Fibroblast of skin of abdomen (primary cell): ENCODE measurements around the gene TP73.

ENCODE experiments used
- DNase-seq: peaks from one replicate; pipeline ENCODE4 v3.0.0-alpha.2; 2013

Gene TP73

DNA sequence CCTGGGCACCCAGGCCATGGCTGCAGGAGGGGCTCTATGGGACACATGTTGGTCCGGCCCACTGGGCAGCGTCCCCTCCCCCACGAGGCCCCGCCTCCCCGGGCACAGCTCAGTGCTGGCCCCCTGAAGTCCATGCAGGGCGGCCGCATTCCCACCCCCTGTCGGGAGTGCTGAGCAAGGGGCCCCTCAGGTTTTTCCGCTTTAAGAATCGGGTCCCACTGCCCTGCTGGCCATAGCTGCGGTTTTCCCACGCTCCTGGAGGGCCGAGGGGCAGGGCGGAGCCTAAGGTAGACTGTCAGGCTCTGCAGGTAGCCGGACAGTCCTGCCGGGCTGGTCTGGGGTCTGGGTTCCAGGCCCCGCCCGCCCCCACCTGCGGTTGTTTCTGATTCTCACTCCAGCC lies 56.5 kb downstream of the TP73 start:
- no peak for DNase-seq

DNA sequence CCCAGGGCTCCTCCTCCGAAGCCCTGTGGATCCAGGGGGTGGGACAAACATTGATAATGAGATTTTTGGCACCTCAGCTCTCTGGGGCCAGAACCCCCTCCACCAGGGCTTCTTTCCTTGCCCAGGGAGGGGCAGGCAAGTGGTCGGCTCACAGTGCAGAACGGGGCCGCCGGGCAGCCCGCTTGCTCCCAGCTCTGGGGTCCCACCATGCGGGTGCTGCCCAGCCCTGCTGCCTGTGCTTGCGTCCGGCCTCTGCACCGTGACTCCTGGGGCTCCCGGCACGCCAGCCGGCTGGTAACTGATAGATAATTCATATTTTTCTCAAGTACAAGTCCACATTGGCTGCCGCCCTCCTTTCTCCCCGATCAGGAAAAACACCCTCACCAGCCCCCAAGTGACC lies 57.9 kb downstream of the TP73 start:
- DNase-seq = no peak

DNA sequence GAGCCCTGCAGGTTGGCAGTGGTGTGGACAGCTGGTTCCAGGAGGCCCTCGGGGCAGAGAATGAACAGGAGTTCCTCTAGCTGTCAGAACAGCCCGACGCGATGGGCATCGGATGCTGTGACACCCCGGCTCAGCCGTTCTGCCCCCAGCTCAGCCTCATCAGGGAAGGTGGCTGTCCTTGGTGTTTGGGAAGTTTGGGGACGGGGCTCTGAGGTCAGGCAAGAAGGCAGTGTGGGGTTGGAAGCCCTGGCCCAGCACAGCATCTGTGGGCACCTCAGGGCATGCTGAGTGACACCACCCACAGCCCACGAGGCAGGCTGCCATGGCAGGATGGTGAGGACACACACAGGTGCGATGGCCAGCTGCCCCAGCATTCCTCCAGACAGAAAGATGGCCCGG lies 59.1 kb downstream of the TP73 start:
- DNase-seq = no peak

DNA sequence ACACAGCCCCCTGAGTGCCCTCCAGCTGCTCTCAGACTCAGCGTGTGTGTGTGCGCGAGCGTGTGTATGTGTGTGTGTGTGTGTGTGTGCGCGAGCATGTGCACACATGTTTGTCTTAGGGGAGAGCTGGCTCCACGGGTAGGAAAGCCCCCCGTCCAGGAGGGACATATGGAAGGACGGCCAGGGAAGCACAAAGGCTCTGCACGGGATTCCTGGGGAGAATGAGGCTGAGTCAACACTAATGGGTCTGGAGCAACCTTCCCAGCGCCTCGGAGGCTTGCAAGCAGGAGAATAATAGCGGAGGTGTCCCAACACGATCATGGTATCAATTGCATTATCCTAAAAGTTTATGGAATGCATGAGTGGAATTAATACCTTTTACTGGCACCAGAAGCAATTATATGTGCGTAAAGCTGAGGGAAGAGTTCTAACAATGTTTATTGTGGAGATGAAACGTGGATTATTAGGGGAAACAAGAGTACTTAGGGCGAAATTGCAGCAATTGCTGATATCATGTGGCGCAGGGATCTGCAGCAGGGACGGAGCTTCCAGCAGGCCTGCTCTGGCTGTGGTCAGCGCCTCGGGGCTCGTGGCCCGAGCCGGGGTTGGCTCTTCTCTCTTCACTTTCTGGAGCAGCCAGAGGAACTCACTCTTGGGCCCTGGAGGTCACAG lies 59.6 kb downstream of the TP73 start:
- DNase-seq = no peak

DNA sequence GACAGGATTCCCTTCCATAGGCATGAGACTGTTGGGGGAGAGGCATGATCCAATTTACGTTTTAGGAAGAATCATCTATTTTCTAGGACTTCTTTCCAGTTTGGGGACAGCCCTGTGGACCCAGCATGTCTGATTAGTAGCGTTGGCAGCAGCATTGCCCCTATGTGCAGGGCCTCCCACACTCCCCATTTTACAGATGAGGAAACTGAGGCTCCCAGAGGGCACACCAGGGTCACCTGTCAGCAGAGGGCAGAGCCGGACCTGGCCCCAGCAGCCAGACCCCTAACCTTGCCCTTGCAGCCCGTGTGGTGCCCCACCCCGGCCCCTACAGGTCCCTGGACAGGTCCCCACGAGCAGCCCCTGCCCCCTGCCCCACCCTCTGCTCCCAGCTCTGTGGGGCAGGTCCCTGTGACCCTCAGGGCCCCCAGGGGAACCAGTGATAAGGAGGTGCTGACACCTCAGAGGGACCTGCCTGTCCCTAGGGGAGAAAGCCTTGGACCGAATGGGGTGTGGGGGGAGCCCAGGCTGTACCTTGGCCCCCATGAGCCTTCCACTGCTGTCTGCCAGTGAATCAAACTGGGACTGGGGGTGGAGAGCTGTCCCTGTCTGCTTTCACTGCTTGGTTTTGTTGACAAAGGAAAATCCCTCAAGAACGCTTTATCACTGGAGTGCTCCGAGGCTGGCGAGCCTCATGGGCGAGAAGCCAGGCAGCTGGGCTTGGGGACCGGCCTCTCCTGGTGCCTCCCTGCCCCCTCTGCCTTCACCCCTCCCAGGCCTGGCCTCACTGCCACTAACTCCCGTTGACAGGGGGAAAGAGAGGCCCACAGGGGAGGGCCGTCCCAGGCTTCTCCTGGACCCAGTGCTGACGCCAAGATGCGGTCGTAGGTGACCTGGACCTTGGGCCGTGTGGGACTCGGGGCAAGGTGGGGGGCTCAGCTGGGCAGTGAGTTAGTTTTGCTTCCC lies 60.5 kb downstream of the TP73 start:
- DNase-seq = no peak

DNA sequence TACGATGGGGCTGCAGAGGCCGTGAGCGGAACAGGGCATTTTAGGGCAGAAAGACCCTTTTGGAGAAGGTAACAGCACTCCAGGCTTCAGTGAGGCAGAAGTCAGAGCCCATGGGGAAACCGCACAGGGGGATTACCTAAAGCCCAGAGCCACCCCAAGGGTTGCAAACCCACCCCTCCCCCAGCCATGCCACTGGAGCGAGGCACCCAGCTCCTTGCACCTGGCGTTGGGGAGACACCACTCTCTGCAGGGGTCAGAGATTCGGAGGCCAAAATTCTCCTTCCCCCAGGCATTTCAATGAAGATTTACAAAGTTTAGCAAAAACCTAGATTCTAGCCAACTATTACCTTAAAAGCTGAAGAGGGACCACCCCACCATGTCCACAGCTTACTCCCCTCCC lies 61.5 kb downstream of the TP73 start:
- no peak for DNase-seq

DNA sequence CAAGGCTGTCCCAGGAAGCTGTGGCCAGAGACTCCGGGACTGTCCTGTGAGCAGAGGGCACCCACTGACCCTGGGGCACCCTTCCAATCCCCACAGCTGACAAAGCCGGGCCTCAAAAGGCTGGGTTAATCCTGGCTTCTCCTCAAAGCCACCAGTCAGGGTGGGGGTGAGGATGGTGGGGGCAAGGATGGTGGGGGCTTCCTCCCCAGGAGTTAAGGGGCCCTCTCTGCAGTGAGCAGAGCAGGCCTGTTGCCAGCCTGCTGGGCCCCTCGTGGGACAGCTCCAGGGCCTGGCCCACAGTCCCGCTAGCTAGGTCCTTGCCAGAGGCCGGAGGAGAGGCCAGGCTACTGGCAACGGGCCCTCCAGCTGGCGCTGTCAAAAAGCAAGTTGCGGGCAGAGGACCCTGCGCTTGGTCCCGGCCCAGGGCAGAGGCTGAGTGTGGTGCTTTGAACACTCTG lies 62.0 kb downstream of the TP73 start:
- no peak for DNase-seq

DNA sequence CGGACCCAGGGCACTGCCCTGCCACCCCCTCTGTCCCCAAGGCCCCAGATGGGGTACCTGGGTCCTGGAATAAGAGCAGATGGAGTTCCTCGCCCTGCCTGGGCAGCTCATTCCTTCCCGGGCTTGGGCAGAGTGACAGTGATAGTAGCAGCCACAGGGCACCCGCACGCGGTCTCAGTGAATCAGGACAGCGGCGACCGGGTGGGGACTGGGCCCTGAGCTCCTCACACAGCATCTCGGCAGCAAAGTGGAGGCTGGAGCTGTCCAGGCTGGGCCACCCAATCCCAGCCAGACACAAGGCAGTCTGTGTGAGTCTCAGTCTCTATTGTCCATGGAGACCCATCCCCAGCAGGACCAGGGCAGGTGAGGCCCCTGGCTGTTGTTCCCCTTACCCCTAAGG lies 62.5 kb downstream of the TP73 start:
- no peak for DNase-seq

DNA sequence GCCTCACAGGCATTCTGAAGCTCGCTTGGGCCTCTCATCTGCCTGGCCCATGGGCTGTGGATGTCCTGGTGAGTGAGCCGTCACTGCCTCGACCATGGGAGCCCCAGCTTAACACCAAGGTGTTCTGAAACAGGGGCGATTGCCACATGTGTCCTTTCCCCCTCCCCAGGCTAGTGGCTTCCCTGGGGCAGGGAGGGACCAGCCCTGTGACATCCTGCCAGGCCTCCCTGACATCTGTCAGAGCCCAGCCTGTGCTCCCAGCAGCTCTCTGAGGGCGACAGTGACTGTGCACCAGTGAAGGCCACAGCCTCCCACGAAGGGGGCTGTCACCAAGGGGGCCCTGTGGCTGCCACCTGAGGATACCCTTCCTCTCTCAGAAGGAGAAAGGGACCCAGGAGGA lies 64.0 kb downstream of the TP73 start:
- DNase-seq = no peak

DNA sequence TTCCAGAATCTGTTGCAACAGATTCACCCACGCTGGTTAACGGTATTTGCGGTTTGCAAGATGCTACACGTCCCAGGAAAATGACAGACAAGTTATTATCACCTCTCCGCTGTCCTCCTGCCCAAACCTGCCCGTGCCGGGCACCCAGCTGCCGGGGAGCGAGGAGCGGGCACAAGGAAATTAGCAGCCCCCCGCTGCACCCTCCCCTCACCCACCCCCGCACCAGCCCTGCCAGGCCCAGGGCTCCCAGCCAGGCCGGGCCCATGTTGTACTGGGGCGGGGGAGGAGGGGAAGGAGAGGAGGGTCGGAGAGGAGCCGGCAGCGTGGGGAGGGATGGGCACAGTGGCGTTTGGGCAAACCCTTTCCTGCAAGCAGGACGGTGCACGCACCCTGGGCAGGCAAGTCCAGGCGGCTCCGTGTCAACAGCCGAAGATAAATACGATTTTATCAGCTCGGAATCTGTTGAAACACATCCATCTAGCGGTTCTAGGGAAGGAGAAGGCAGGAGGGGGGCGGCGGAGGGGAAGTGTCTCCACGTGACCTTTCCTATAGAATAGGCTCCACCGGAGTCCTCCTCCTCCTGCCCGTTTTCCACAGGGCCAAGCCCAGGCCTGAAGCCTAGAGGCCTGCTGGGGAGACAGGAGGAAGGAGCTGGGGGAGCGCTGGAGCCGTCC lies 64.9 kb downstream of the TP73 start:
- DNase-seq = no peak

DNA sequence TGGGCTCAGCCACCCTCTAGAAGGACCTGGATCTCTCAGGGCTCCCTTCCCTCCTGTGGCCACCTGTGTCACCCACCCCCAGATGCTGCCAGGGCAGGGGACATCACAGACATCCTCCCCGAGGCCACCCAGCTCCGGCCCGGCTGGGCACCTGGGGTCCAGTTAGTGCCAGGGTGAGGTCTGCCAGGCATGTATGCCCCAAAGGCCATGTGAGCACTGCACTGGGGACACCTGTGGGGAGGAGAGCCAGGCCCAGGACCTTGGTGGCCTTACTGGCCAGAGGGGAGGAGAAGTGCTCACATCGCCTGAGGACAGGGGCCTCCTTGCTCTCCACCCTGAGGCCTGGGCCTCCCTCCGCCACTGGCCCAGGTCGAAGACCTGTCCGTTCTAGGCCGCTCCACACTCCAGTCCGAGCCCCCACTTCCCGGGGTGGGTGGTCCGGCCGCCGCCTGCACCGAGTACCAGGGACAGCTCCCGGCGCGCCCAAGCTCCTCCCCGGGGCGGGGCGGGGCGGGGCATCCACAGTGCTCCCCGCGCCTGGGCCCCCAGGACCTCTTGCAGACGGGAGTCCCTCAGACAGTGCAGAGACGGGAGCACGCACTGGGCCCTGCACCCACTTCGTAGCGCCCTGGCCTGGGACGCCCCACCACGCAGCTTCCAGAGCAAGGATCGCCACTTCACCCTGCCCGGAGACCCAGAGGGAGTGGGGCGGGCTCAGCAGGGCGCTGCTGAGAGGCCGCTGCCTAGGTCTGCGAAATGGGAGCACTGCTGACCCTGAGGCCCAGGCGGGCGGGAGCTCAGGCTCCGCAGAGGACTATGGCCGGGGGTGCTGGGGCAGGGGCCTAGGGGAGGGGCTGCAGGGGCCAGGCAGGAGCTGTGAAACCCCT lies 65.6 kb downstream of the TP73 start:
- peak; percentile 8 for DNase-seq

DNA sequence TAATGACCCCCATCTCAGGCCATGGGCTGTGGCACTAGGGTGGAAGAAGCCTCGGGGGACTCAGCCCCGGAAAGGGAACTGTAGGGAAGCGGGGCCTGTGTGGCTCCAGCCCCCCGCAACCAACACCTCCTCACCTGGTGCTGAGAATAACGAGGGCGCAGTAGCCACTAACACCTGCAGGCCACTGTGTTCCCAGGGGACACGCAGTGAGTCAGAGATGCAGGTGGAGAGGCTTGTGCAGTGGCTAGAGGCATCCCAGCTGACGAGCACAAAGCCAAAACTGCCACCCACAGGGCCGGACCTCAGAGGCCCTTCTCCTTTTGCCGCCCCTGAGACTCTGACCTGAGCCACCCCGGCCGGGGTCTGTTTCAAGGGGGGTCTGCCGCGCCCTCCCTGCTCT lies 66.4 kb downstream of the TP73 start:
- no peak for DNase-seq

DNA sequence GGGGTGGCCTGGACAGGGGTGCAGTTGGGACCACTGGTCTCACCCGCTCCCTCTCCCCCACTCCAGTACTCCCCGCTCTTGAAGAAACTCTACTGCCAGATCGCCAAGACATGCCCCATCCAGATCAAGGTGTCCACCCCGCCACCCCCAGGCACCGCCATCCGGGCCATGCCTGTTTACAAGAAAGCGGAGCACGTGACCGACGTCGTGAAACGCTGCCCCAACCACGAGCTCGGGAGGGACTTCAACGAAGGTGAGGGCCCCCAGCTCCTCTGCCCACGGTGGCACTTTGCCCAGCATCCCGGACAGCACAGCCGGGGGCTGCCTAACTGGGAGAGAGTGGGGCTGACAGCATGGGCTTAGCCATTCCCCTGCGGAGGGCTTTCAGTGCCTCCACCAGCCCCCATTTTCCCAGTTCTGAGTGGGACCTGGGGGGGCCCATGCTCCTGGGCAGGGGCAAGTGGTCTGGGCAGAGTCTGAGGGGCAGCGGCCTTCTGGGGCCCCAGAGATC lies 69.7 kb downstream of the TP73 start:
- no peak for DNase-seq

DNA sequence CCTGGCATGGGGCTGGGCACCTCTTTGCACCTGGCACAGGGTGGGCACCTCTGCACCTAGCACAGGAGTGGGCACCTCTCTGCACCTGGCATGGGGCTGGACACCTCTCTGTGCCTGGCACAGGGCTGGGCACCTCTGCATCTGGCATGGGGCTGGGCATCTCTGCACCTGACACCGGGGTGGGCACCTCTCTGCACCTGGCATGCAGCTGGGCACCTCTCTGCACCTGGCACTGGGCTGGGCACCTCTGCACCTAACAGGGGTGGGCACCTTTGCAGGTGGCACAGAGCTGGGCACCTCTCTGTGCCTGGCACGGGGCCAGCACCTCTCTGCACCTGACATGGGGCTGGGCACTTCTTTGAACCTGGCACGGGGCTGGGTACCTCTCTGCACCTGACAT lies 70.5 kb downstream of the TP73 start:
- no peak for DNase-seq

DNA sequence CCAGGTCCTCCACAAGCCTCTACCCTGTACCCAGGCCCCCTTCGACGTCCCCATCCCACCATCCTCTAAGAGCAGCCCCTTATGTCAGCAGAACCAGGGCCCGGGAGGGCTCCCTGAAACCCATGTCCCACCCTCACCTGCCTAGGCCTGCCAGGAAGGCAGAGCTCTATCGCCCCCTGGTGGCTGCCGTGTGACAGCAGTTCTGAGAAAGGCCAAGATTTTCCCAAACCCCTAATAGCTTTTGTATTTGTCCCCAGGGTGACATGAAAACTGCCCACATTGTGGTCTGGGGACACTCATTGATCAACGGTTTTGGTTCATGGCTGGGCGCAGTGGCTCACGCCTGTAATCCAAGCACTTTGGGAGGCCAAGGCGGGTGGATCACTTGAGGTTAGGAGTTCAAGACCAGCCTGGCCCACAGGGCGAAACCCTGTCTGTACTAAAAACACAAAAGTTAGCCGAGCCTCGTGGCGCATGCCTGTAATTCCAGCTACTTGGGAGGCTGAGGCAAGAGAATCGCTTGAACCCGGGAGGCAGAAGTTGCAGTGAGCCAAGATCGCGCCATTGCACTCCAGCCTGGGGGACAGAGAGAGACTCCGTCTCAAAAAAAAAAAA lies 72.2 kb downstream of the TP73 start:
- DNase-seq = peak; percentile 37

DNA sequence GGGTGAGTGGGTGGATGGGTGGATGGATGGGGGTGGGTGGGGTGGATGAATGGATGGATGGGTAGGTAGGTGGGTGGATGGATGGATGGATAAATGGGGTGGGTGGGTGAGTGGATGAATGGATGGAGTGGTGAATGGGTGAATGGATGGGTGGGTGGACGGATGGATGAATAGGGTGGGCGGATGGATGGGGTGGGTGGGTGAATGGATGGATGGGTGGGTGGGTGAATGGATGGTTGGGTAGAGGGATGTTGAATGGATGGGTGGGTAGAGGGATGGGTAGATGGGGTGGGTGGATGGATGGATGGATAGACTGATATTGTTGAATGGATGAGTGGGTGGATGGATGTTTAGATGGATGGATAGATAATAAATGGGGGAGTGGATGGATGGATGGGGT lies 73.0 kb downstream of the TP73 start:
- no peak for DNase-seq

DNA sequence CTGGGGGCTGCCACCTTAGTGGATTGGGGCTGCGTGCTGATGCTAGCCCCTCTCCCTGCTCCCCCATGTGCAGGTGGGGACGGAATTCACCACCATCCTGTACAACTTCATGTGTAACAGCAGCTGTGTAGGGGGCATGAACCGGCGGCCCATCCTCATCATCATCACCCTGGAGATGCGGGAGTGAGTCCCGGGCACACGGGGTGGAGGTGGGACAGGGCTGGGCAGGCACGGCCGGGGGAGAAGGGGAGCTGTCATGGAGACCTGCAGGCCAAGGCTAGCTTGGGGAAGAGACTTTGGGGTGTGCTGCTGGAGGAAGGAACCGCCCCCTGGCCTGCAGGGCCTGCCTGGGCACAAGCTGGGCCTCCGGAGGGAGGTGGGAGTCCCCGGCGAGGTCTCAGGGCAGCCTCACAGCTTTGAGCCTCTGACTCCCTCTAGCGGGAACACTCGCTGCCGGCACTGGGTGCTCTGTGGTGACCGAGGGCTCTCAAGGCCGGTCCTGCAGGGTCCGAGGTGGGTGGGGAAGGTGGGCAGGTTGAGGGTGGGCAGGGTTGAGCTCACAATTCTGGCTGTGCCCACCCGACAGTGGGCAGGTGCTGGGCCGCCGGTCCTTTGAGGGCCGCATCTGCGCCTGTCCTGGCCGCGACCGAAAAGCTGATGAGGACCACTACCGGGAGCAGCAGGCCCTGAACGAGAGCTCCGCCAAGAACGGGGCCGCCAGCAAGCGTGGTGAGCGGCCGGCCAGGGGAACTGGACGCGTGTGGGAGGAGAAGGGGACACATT lies 74.9 kb downstream of the TP73 start:
- DNase-seq = no peak

DNA sequence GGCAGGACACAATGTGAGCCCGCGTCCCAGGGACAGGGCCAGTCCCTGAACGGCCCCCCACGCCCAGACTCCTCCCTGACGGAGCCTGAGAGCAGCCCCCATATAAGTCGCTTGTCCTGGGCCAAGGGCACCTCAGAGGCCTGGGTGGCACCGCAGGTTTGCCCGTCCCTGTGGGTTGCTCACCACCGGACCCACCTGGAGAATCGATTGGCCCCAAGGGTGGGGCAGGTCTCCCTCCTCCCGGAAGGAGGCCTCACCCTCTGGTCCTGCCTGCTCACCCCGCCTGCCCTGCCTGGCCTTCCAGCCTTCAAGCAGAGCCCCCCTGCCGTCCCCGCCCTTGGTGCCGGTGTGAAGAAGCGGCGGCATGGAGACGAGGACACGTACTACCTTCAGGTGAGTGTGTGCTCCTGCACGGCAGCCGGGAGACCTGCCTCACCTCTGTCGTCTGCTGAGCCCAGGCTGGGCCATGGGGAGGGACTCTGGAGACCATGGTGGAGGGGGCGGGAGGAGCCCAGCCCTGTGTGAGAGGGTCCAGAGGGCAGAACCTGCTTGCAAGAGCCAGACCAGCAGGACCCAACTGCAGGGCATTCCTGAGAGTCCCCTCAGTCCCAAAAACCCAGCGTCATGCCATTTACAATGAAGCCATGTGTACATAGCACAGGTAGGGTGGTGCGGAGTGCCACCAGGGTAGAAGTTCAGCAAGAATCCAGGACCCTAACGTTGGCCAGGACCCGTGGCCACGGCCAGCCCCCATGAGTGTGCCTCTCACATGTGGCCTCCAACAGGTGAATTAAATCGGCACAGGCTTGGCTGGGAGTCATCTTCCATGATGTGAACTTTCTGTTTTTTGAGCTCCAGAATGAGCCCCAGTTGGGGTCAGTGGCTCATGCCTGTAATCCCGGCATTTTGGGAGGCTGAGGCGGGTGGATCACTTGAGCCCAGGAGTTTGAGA lies 75.8 kb downstream of the TP73 start:
- DNase-seq = no peak
